ENCODE data around the gene PHC1. TPM values are rescaled to one million over a fixed set of nuclear protein-coding genes. Genes with fewer than 3 reads are reported as not detected.
"Not testable (repeated sequence)": the region's sequence is repeated elsewhere in the genome, so short reads cannot be mapped to it uniquely, and the experiment has no call there.

The PHC1 gene
- total RNA-seq, 1 experiment from 2014 or later, result 6.9 TPM

GRCh38 chr12:8917751-8918150 is 3.4 kb downstream of the PHC1 start:
- no TSS peak for BruUV-seq (replicated peaks)
- Histone ChIP-seq H3K9me3 (ENCODE audit: low read length) (no peaks in the 10 kb centered on the region), H3K4me3 (ENCODE audit: low read length) (no peak overlapping the region), H3K9me2 (replicated peaks; ENCODE audit: low read length) (no peaks in the 10 kb centered on the region), H3K4me1 (ENCODE audit: insufficient read depth, low read length) (peaks cover 11% of the 10 kb centered on the region), H3K4me2 (ENCODE audit: low read length) (no peak overlapping the region), H3K36me3 (ENCODE audit: low read depth, low read length) (no peaks in the 10 kb centered on the region), H3K27ac (ENCODE audit: low read length) (no peak overlapping the region), H3K27me3 (ENCODE audit: low read length) (no peaks in the 10 kb centered on the region), H3K9ac (ENCODE audit: low read length) (no peak overlapping the region), H2AFZ (ENCODE audit: low read length) (no peak overlapping the region), H3K79me2 (ENCODE audit: low read length) (no peaks in the 10 kb centered on the region), H4K20me1 (ENCODE audit: low read length) (no peaks in the 10 kb centered on the region), H3F3A (ENCODE audit: low read length, unreplicated experiment) (no peaks in the 10 kb centered on the region)
- ChIA-PET POLR2A (ENCODE audit: unreplicated experiment) (no interaction called here), CTCF (no interaction called here)
- TF ChIP-seq, protein P1, sequence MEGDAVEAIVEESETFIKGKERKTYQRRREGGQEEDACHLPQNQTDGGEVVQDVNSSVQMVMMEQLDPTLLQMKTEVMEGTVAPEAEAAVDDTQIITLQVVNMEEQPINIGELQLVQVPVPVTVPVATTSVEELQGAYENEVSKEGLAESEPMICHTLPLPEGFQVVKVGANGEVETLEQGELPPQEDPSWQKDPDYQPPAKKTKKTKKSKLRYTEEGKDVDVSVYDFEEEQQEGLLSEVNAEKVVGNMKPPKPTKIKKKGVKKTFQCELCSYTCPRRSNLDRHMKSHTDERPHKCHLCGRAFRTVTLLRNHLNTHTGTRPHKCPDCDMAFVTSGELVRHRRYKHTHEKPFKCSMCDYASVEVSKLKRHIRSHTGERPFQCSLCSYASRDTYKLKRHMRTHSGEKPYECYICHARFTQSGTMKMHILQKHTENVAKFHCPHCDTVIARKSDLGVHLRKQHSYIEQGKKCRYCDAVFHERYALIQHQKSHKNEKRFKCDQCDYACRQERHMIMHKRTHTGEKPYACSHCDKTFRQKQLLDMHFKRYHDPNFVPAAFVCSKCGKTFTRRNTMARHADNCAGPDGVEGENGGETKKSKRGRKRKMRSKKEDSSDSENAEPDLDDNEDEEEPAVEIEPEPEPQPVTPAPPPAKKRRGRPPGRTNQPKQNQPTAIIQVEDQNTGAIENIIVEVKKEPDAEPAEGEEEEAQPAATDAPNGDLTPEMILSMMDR (conservative IDR thresholded peaks at IDR 0.05; ENCODE audit: low read depth, low read length), result no peak
- TF ChIP-seq EZH2 (IDR thresholded peaks at IDR 0.05; ENCODE audit: low read length, unreplicated experiment), result no peak
- TF ChIP-seq EZH2phosphoT487 (IDR thresholded peaks at IDR 0.05; ENCODE audit: borderline replicate concordance, low read length), result no peak
- ATAC-seq, result no peak
- intact Hi-C loops (cut with micrococcal nuclease), result no loop called here
- no peak for DNase-seq

DNA sequence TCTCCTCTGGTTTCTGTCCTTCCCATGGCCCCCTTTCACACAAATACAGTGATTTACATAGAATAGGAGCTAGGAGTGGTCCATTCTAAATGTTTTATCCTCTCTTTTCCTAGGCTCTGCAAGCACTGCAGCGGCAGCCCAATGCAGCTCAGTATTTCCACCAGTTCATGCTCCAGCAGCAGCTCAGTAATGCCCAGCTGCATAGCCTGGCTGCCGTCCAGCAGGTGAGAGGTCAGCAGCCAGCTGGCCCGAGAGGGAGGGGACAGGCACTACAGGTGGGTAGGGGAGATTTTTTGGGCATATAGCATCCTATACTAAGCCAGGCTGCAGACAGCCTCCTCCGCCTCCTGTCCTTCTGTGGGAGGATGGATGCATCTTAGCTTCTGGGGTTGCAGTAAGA is 5.3 kb downstream of the PHC1 start:
- CTCF ChIA-PET; H3K27me3 ChIP-seq (ENCODE audit: low read length); H3K9ac ChIP-seq (ENCODE audit: low read length); H3K27ac ChIP-seq (ENCODE audit: low read length); H3K4me3 ChIP-seq (ENCODE audit: low read length); H3K9me3 ChIP-seq (ENCODE audit: low read length); H3K4me2 ChIP-seq (ENCODE audit: low read length); H3K9me2 ChIP-seq (replicated peaks; ENCODE audit: low read length); BruUV-seq (replicated peaks); intact Hi-C loops (cut with micrococcal nuclease); POLR2A ChIA-PET (ENCODE audit: unreplicated experiment); H3K36me3 ChIP-seq (ENCODE audit: low read depth, low read length); H2AFZ ChIP-seq (ENCODE audit: low read length); ATAC-seq; H3K79me2 ChIP-seq (ENCODE audit: low read length); H4K20me1 ChIP-seq (ENCODE audit: low read length); DNase-seq; H3F3A ChIP-seq (ENCODE audit: low read length, unreplicated experiment); H3K4me1 ChIP-seq (ENCODE audit: insufficient read depth, low read length): not testable (repeated sequence)

DNA sequence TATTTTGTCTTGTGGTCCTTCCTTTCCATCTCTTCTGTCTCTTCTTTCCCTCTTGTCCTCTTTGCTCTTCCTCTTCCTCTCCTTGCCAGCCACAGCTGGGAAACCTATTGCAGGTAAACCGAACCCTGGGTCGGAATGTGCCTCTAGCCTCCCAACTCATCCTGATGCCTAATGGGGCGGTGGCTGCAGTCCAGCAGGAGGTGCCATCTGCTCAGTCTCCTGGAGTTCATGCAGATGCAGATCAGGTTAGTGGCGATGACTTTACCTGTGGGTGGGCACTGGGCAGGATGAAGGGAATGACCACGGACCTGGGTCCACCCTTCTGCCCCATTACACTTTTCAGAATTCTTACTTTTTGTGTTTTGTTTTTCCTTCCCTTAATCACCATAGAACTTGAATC is 8.2 kb downstream of the PHC1 start:
- Histone ChIP-seq H3K4me2 (ENCODE audit: low read length) (no peak overlapping the region), H3K27ac (ENCODE audit: low read length) (no peak overlapping the region), H3K4me1 (ENCODE audit: insufficient read depth, low read length) (no peaks in the 10 kb centered on the region), H3F3A (ENCODE audit: low read length, unreplicated experiment) (no peaks in the 10 kb centered on the region), H4K20me1 (ENCODE audit: low read length) (no peaks in the 10 kb centered on the region), H3K9me2 (replicated peaks; ENCODE audit: low read length) (no peaks in the 10 kb centered on the region), H3K36me3 (ENCODE audit: low read depth, low read length) (no peaks in the 10 kb centered on the region), H2AFZ (ENCODE audit: low read length) (no peak overlapping the region), H3K27me3 (ENCODE audit: low read length) (no peaks in the 10 kb centered on the region), H3K79me2 (ENCODE audit: low read length) (no peaks in the 10 kb centered on the region), H3K4me3 (ENCODE audit: low read length) (no peak overlapping the region), H3K9me3 (ENCODE audit: low read length) (no peaks in the 10 kb centered on the region), H3K9ac (ENCODE audit: low read length) (no peak overlapping the region)
- ChIA-PET CTCF (no interaction called here), POLR2A (ENCODE audit: unreplicated experiment) (no interaction called here)
- no TSS peak for BruUV-seq (replicated peaks)
- intact Hi-C loops (cut with micrococcal nuclease), result no loop called here
- ATAC-seq (no peak), DNase-seq (no peak)
- no peak for TF ChIP-seq EZH2phosphoT487 (IDR thresholded peaks at IDR 0.05; ENCODE audit: borderline replicate concordance, low read length)
- no peak for TF ChIP-seq EZH2 (IDR thresholded peaks at IDR 0.05; ENCODE audit: low read length, unreplicated experiment)
- TF ChIP-seq, protein P1 (conservative IDR thresholded peaks at IDR 0.05; ENCODE audit: low read depth, low read length), result no peak

DNA sequence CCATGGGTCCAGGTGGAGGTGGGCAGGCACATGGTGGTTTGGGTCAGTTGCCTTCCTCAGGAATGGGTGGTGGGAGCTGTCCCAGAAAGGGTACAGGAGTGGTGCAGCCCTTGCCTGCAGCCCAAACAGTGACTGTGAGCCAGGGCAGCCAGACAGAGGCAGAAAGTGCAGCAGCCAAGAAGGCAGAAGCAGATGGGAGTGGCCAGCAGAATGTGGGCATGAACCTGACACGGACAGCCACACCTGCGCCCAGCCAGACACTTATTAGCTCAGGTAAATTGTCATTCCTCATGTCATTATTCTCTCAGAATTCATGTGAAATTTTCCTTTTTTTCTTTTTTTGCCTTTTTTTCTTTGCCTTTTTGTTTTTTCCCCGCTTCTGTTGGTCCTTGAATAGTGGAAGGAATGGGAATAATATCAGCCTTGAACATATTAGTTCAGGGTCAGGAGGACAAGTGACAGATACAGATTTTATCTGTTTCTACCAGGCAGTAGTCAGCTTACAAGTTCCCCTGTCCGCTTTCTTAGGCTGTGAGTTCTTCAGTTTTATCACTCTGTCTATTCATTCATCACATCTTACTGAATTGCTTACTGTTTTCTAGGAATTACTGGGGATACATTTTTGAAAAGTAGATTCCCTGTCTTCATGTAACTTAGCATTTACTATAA is 16.5 kb downstream of the PHC1 start:
- H3K27ac ChIP-seq (ENCODE audit: low read length); H3K4me3 ChIP-seq (ENCODE audit: low read length); intact Hi-C loops (cut with micrococcal nuclease); BruUV-seq (replicated peaks); H3K36me3 ChIP-seq (ENCODE audit: low read depth, low read length); CTCF ChIA-PET; ATAC-seq; H3F3A ChIP-seq (ENCODE audit: low read length, unreplicated experiment); DNase-seq; H3K79me2 ChIP-seq (ENCODE audit: low read length); H3K9me2 ChIP-seq (replicated peaks; ENCODE audit: low read length); H4K20me1 ChIP-seq (ENCODE audit: low read length); H2AFZ ChIP-seq (ENCODE audit: low read length); H3K9me3 ChIP-seq (ENCODE audit: low read length); H3K27me3 ChIP-seq (ENCODE audit: low read length); H3K9ac ChIP-seq (ENCODE audit: low read length); POLR2A ChIA-PET (ENCODE audit: unreplicated experiment); H3K4me1 ChIP-seq (ENCODE audit: insufficient read depth, low read length); H3K4me2 ChIP-seq (ENCODE audit: low read length): not testable (repeated sequence)

- H3K9me2 ChIP-seq (replicated peaks; ENCODE audit: low read length); BruUV-seq (replicated peaks); POLR2A ChIA-PET (ENCODE audit: unreplicated experiment); H3K9ac ChIP-seq (ENCODE audit: low read length); intact Hi-C loops (cut with micrococcal nuclease); H2AFZ ChIP-seq (ENCODE audit: low read length); H3K9me3 ChIP-seq (ENCODE audit: low read length); CTCF ChIA-PET; H3K79me2 ChIP-seq (ENCODE audit: low read length); H3K4me2 ChIP-seq (ENCODE audit: low read length); H3K4me3 ChIP-seq (ENCODE audit: low read length); H3K4me1 ChIP-seq (ENCODE audit: insufficient read depth, low read length); H4K20me1 ChIP-seq (ENCODE audit: low read length); H3F3A ChIP-seq (ENCODE audit: low read length, unreplicated experiment); H3K36me3 ChIP-seq (ENCODE audit: low read depth, low read length); H3K27ac ChIP-seq (ENCODE audit: low read length); DNase-seq; ATAC-seq; H3K27me3 ChIP-seq (ENCODE audit: low read length): not testable (repeated sequence)
Observed at GRCh38 chr12:8932464-8932863, 18.2 kb downstream of the PHC1 start.
